GM19328 (cell line): ENCODE data around the gene PPARGC1A.

Experiments used
- ATAC-seq: cut with Tn5 transposase; IDR thresholded peaks from one replicate; pipeline ENCODE4 v1.9.1; 2021; ENCODE audit warnings: mild to moderate bottlenecking, moderate library complexity; ENCODE audit not compliant: unreplicated experiment

The PPARGC1A gene, protein sequence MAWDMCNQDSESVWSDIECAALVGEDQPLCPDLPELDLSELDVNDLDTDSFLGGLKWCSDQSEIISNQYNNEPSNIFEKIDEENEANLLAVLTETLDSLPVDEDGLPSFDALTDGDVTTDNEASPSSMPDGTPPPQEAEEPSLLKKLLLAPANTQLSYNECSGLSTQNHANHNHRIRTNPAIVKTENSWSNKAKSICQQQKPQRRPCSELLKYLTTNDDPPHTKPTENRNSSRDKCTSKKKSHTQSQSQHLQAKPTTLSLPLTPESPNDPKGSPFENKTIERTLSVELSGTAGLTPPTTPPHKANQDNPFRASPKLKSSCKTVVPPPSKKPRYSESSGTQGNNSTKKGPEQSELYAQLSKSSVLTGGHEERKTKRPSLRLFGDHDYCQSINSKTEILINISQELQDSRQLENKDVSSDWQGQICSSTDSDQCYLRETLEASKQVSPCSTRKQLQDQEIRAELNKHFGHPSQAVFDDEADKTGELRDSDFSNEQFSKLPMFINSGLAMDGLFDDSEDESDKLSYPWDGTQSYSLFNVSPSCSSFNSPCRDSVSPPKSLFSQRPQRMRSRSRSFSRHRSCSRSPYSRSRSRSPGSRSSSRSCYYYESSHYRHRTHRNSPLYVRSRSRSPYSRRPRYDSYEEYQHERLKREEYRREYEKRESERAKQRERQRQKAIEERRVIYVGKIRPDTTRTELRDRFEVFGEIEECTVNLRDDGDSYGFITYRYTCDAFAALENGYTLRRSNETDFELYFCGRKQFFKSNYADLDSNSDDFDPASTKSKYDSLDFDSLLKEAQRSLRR

DNA sequence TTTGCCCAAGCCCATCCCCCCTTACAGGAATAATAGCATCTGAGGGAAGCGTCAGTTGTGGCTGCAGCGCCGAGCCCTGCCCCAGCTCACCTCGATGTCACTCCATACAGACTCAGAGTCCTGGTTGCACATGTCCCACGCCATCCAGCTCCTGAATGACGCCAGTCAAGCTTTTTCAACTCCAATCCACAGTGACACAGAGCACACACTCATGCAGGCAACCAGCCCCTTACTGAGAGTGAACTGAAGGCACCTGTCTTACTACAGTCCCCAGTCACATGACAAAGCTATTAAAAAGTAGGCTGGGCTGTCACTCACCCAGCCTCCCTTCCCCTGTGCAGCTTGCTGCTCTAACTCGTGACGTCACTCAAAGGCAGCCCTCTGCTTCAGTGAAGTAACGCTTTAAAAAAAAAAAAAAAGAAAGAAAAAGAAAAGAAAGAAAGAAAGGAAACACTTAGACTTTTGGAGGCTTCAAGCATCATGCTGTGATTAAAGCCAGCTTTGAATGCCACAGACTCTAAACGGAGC lies at the start of gene PPARGC1A:
TSS of gene PPARGC1A (minus strand) at position 234 of the 528 bp plus-strand sequence. CDS start at position 144, 90 bp downstream.
- no peak for ATAC-seq

- ATAC-seq, result no peak
Measured at GRCh38 chr4:23938796-23939195, 48.9 kb upstream of the PPARGC1A start.

DNA sequence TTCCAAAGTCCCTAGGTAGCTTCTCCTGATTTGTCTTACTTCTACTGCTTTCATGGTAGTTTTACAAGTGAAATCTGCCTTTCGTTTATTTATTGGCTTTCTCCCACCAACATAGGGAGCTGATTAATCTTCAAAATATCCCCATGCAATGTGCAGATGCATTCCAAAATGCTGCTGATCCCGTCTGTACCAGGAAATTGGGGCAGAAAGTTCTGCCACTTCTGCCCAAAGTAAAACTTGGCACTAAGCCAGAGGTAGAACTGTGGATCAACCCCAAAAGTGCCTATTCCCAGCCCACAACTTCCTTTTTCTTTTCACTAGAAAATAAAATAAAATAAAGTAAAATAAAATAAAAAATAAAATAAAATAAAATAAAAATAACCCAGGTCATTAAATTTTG lies 47.3 kb upstream of the PPARGC1A start:
- ATAC-seq, result no peak

GRCh38 chr4:23934915-23935314 lies 45.1 kb upstream of the PPARGC1A start:
- ATAC-seq, result no peak

DNA sequence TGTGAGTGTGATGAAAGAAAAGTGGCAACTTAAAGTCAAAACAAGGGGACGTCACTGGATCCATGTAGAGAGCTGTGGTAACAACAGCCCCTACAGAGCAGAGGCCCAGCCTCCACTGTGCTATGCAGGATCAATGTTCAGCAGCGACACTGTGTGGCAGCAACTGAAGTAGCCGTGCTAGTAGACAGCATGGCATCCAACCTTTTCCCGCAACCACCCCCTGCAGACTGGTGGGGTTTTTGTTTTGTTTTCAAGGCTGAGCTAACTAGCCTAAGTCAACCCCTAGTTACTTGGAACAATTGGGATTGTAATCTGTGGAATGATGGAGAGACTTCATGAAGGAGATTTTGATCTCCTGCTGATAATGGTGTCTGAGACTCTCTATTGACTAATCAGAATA lies 44.4 kb upstream of the PPARGC1A start:
- ATAC-seq, result no peak

GRCh38 chr4:23932901-23933308 lies 43.1 kb upstream of the PPARGC1A start:
- ATAC-seq, result no peak

DNA sequence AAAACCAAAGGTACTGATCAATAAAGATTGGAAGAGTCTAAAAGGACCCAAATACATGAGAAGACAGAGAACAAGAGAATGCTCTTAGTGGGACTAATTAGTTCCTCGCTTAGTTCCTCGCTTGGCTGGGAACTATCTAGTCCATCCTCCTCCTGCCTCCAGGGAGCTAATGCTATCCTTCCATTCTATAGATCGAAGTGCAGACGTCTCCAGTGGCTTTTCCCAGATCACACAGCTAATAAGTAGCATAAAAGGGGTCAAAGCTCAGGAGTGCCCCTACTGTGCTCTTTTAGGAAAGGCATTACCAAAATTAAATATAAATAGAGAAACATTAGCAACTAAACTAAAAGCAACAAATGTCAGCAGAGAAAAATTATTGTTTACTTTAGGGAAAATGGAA lies 42.3 kb upstream of the PPARGC1A start:
- ATAC-seq, result no peak

DNA sequence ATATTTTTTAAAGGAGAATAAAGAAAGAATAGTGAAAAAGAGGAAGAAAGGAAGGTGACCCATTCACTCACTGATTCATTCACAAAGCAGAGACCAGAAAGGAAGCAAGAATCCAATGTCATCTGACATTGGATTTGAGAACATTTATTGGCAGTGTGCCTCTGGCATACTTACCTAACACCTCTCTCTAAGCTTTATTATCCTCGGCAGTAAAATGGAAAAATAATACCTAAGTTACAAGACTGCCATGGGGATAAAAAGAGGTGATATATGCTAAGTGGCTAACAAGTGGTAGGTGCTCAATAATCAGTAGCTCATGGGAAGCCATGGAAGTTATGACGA lies 41.6 kb upstream of the PPARGC1A start:
- no peak for ATAC-seq

- ATAC-seq, result no peak
Measured at GRCh38 chr4:23930750-23931488, 41.1 kb upstream of the PPARGC1A start.

DNA sequence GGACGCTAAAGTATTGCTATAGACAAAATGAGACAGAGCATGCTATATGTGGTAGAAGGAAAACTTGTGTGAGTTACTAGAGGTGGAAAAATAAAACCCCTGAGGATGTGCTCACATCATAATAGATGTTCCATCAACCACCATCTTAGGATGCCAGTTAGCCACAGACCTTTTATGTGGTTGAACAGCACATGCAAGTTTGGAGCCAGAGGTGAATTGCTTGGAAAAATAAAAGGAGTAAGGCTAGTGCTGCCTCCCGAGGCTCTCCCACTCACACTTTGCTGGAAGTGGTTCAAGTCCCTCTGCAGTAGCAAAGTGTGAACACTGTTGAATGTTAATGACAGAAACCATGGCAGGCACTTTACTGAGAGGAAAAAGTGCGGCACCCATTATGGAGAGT lies 39.4 kb upstream of the PPARGC1A start:
- ATAC-seq, result no peak

DNA sequence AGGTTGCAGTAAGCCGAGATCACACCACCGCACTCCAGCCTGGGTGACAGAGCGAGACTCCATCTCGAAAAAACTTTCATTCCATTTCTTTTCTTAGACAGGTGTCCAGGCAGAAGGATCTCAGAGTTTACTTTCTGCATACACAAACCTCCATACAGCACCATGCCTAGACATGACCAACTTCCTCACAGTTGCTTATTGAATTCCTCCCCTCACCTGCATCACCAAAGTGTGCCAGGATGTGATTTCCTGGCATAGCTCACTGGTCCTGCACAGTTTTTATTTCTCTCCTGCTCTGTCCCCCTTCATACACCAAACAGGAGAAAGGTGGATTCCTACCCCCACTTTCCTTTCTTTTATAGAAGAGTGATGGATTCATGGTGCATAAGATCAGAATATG lies 34.7 kb upstream of the PPARGC1A start:
- no peak for ATAC-seq

DNA sequence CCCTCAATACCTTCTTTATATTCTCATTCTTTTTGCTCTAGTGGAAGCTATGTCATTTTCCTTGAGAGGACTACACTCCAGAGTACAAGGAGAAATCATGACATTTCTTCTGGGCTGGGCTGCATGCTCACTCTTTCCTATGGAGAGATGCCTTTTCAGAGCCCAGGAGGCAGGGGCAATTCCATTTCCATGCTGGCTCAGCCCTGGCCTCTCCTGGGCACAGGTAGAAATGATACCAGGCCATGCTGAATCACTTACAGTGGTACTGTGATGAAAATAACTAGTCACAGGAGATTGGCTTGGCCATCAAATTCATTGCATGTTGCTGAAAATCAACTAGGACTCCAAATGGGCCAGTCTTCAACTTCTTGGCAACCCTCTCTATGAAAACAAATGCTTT lies 34.0 kb upstream of the PPARGC1A start:
- no peak for ATAC-seq

DNA sequence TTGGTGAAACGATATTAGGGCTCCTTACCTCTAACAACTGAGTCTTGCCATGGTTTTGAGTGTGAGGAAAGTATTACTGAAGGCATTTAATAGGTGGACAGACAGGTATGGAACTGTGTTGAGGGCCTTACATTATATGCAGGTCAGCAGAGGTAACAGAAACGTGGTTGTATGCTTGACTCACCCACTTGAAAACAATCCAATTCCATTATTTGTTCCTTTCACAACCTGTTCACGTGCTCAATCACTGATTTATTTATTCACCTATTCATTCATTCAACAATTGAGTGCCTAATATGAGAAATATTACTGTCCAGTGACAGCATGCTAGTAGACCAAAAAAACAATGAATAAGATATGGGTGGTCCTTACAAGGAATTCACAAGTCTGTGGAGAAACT lies 33.3 kb upstream of the PPARGC1A start:
- ATAC-seq, result no peak

GRCh38 chr4:23922541-23923111 lies 32.8 kb upstream of the PPARGC1A start:
- no peak for ATAC-seq

GRCh38 chr4:23922013-23922412 lies 32.2 kb upstream of the PPARGC1A start:
- ATAC-seq, result no peak

- ATAC-seq, result no peak
Measured at GRCh38 chr4:23921447-23921845, 31.6 kb upstream of the PPARGC1A start.

- ATAC-seq, result no peak
Measured at GRCh38 chr4:23920716-23921446, 31.0 kb upstream of the PPARGC1A start.

DNA sequence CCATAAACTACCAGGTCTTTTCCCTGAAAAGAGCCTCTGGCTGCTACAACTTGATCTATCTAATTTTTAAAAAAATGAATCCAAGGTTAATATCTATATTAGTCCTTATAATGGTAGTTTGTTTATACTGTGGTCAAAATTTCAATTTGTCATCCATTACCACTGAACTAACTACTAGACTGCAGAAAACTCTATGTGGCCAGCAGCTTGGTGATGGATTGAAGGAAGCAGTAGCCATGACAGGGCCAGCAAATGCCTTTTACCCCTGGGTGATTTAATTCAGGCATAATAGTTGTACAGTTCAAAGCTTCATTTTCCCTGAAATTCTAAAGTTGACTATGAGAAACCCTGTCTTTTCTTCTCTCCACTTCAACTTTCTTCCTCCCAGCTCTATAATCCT lies 30.4 kb upstream of the PPARGC1A start:
- no peak for ATAC-seq

GRCh38 chr4:23916282-23916681 lies 26.4 kb upstream of the PPARGC1A start:
- no peak for ATAC-seq

DNA sequence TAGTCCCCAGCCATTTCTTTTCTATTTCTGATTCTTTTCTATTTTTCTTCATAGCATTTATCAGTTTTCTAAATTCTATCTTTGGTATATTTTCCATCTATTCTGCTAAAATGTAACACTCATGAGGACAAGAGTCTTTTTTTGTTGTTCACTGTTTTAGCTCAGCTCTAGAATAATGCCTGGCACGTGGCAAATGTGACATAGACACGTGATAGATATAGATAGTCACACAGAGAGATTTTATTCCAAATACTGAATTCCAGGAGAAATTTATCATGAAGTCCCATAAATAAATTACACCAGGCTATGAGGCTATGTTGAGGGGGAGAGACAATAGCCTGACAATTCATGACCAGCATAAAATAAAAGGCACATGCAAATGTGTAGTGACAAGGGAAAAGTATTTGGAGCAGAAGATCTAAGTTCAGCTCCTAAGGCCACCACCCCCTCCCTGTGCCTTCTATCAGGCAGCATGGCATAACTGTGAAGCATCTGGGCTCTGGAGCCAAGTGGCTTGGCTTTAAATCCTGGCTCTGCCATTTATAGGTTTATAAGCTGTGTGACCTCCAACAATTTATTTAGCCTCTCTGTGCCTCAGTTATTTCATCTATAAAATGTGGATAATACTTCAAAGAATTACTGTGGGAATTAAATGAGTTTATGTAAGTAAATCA lies 25.7 kb upstream of the PPARGC1A start:
- no peak for ATAC-seq
